Progenitor cell of endocrine pancreas (in vitro differentiated cells): ENCODE data around the gene TRIM2. TPM values are rescaled to one million over a fixed set of nuclear protein-coding genes. Genes with fewer than 3 reads are reported as not detected.

Experiments used
- DNase-seq: peaks from one replicate; pipeline ENCODE4 v3.0.0; 2021; ENCODE audit warnings: low spot score; ENCODE audit not compliant: unreplicated experiment
- H3K27ac Mint-ChIP-seq: 2 replicates; pipeline ENCODE4 v1.8.0; 2021; ENCODE audit warnings: mild to moderate bottlenecking, moderate library complexity, mixed read lengths
- H3K27me3 Mint-ChIP-seq: 2 replicates; pipeline ENCODE4 v1.8.0; 2021; ENCODE audit warnings: mixed read lengths
- H3K36me3 Mint-ChIP-seq: 2 replicates; pipeline ENCODE4 v1.8.0; 2022; ENCODE audit warnings: mixed read lengths; ENCODE audit not compliant: insufficient read depth
- H3K4me1 Mint-ChIP-seq: 2 replicates; pipeline ENCODE4 v1.8.0; 2021; ENCODE audit warnings: low read depth, mixed read lengths
- H3K4me3 Mint-ChIP-seq: 2 replicates; pipeline ENCODE4 v1.8.0; 2021; ENCODE audit warnings: low read depth, mild to moderate bottlenecking, moderate library complexity, mixed read lengths
- H3K9me3 Mint-ChIP-seq: 2 replicates; pipeline ENCODE4 v1.8.0; 2021; ENCODE audit warnings: low read depth, mixed read lengths
- CTCF ChIP-seq: fragments of 200-600 bp; sonication (generic); IDR thresholded peaks from one replicate; pipeline ENCODE4 v1.5.0; 2021; ENCODE audit warnings: antibody characterized with exemption, mild to moderate bottlenecking; ENCODE audit not compliant: unreplicated experiment
- total RNA-seq: library from RNA; stranded (reverse); gene quantifications from 2 replicates; pipeline ENCODE4 v1.2.1, GENCODE V29; 2021

Gene TRIM2
- total RNA-seq, 1 donor from 2014 or later = 59.6 TPM

- H3K9me3 Mint-ChIP-seq = no peaks in the 10 kb centered on the region
- no peak overlapping the region for H3K4me3 Mint-ChIP-seq
- peaks cover 8% of the 10 kb centered on the region for H3K36me3 Mint-ChIP-seq
- no peaks in the 10 kb centered on the region for H3K27me3 Mint-ChIP-seq
- no peak for TF ChIP-seq CTCF
- H3K27ac Mint-ChIP-seq = no peak overlapping the region
- DNase-seq = no peak
- H3K4me1 Mint-ChIP-seq = peaks cover 9% of the 10 kb centered on the region
These were observed 29.6 kb downstream of the TRIM2 start for GRCh38 chr4:153233761-153234371.

GRCh38 chr4:153234885-153235284 lies 30.6 kb downstream of the TRIM2 start:
- Mint-ChIP-seq H3K36me3 (peaks cover 11% of the 10 kb centered on the region), H3K9me3 (no peaks in the 10 kb centered on the region), H3K4me1 (peaks cover 9% of the 10 kb centered on the region), H3K27me3 (no peaks in the 10 kb centered on the region), H3K4me3 (no peak overlapping the region), H3K27ac (no peak overlapping the region)
- DNase-seq = no peak
- TF ChIP-seq CTCF = no peak

GRCh38 chr4:153238135-153238919 lies 34.1 kb downstream of the TRIM2 start:
- Mint-ChIP-seq H3K36me3 (peaks cover 19% of the 10 kb centered on the region), H3K9me3 (no peaks in the 10 kb centered on the region), H3K27me3 (no peaks in the 10 kb centered on the region), H3K4me3 (no peak overlapping the region), H3K4me1 (peaks cover 22% of the 10 kb centered on the region), H3K27ac (no peak overlapping the region)
- TF ChIP-seq CTCF = no peak
- DNase-seq = no peak

- DNase-seq = no peak
- peaks cover 24% of the 10 kb centered on the region for H3K4me1 Mint-ChIP-seq
- H3K27ac Mint-ChIP-seq = no peak overlapping the region
- no peaks in the 10 kb centered on the region for H3K9me3 Mint-ChIP-seq
- H3K36me3 Mint-ChIP-seq = peaks cover 19% of the 10 kb centered on the region
- TF ChIP-seq CTCF = no peak
- H3K27me3 Mint-ChIP-seq = no peaks in the 10 kb centered on the region
- no peak overlapping the region for H3K4me3 Mint-ChIP-seq
These were observed 35.2 kb downstream of the TRIM2 start for GRCh38 chr4:153239409-153239808.

GRCh38 chr4:153241295-153241694 lies 37.1 kb downstream of the TRIM2 start:
- Mint-ChIP-seq H3K27ac (peak overlapping the region; percentile 1), H3K36me3 (peaks cover 17% of the 10 kb centered on the region), H3K4me3 (no peak overlapping the region), H3K4me1 (peaks cover 35% of the 10 kb centered on the region), H3K27me3 (no peaks in the 10 kb centered on the region), H3K9me3 (no peaks in the 10 kb centered on the region)
- DNase-seq = no peak
- TF ChIP-seq CTCF = no peak
